ENCODE measurements around the gene MDK.
A peak's percentile ranks its signal among the peaks of the same experiment; 100 is the strongest.

MDK gene

GRCh38 chr11:46381819-46382645 is 563 bp downstream of the MDK start:
- no peak for DNase-seq

- peak in 12 of 56 donors; percentile 13 to 61 (median 24) for DNase-seq
Observed at GRCh38 chr11:46382646-46383403, 1.4 kb downstream of the MDK start.

GRCh38 chr11:46383404-46383758 is 1.9 kb downstream of the MDK start:
- no peak for DNase-seq

- DNase-seq = no peak
Observed at GRCh38 chr11:46383974-46384701, 2.7 kb downstream of the MDK start.

- no peak for DNase-seq
Observed at GRCh38 chr11:46385169-46386004, 3.9 kb downstream of the MDK start.

- DNase-seq = no peak
Observed at GRCh38 chr11:46386005-46386578, 4.6 kb downstream of the MDK start.

- DNase-seq = no peak
Observed at GRCh38 chr11:46386674-46387073, 5.2 kb downstream of the MDK start.

GRCh38 chr11:46387456-46387855 is 6.0 kb downstream of the MDK start:
- no peak for DNase-seq

- peak in 16 of 56 donors; percentile 14 to 69 (median 32) for DNase-seq
Observed at GRCh38 chr11:46387919-46388618, 6.6 kb downstream of the MDK start.

GRCh38 chr11:46388619-46389449 is 7.4 kb downstream of the MDK start:
- DNase-seq = no peak

- DNase-seq = peak in 43 of 56 donors; percentile 15 to 78 (median 48)
Observed at GRCh38 chr11:46389450-46390330, 8.2 kb downstream of the MDK start.

GRCh38 chr11:46390331-46391171 is 9.1 kb downstream of the MDK start:
- DNase-seq = no peak

GRCh38 chr11:46391186-46391577 is 9.7 kb downstream of the MDK start:
- DNase-seq = no peak

- DNase-seq = peak in 18 of 56 donors; percentile 16 to 62 (median 42)
Observed at GRCh38 chr11:46391578-46392420, 10.3 kb downstream of the MDK start, which contains the start of gene CHRM4. CHRM4 (minus strand) TSS chr11:46391776; CDS start chr11:46386557, 5,219 bp downstream.

- DNase-seq = peak in 41 of 56 donors; percentile 17 to 76 (median 49)
Observed at GRCh38 chr11:46392421-46393230, 11.2 kb downstream of the MDK start.
